GM10266 (cell line): ENCODE results near the gene STING1.

ENCODE experiments used
- DNase-seq: peaks from one replicate; pipeline ENCODE4 v3.0.0; 2012; ENCODE audit errors: extremely low spot score
- TF ChIP-seq, protein P1 (sequence below): IDR thresholded peaks from 2 replicates; pipeline ENCODE4 v1.5.1; 2012; ENCODE audit warnings: mild to moderate bottlenecking, low read depth; ENCODE audit not compliant: control insufficient read depth, insufficient read depth; ENCODE audit errors: missing control alignments

The STING1 gene

DNA sequence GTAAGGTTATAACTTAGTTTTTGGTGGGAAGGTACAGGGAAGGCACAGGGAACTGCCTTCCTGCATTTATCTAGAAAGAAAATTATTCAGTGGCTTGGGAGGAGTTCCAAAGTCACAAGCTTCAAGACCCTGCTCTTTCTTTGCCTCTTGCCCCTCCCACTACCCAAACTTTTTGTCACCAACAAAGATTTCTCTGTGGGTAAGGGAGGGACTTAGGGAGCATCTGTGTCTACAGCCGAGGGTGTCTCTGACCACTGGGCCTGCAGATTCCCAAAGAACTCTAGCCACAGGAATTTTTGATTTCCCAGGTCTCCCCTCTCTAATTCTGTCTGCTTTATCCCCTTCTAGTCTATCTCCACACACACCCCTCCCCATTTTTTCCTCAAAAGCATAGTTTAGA is 22.1 kb downstream of the STING1 start:
- TF ChIP-seq, protein P1, sequence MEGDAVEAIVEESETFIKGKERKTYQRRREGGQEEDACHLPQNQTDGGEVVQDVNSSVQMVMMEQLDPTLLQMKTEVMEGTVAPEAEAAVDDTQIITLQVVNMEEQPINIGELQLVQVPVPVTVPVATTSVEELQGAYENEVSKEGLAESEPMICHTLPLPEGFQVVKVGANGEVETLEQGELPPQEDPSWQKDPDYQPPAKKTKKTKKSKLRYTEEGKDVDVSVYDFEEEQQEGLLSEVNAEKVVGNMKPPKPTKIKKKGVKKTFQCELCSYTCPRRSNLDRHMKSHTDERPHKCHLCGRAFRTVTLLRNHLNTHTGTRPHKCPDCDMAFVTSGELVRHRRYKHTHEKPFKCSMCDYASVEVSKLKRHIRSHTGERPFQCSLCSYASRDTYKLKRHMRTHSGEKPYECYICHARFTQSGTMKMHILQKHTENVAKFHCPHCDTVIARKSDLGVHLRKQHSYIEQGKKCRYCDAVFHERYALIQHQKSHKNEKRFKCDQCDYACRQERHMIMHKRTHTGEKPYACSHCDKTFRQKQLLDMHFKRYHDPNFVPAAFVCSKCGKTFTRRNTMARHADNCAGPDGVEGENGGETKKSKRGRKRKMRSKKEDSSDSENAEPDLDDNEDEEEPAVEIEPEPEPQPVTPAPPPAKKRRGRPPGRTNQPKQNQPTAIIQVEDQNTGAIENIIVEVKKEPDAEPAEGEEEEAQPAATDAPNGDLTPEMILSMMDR, result no peak
- DNase-seq, result no peak

DNA sequence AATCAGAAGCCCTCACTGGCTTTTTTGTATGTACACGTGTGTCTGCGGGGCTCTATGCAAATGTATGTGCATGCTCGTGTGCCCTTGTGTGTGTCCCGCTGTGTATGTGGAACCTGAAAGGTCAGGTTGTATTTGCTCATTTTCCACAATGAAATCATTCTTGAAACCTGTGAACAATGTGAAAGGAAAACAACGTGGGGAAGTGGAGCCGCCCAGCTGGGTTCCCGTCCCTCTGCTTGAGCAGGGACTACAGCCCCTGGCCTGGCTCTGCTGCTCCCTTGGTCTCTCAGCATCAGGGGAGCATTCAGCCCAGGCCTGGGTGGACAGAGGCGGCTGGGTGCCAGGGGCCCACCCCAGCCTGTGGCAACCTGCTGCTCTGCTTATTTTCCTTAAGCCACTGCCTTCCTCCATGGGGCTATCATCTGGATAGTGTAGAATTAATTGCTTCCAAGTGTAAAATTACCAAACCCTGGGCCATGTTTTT is 23.1 kb downstream of the STING1 start:
- TF ChIP-seq, protein P1, result no peak
- peak; percentile 46 for DNase-seq

DNA sequence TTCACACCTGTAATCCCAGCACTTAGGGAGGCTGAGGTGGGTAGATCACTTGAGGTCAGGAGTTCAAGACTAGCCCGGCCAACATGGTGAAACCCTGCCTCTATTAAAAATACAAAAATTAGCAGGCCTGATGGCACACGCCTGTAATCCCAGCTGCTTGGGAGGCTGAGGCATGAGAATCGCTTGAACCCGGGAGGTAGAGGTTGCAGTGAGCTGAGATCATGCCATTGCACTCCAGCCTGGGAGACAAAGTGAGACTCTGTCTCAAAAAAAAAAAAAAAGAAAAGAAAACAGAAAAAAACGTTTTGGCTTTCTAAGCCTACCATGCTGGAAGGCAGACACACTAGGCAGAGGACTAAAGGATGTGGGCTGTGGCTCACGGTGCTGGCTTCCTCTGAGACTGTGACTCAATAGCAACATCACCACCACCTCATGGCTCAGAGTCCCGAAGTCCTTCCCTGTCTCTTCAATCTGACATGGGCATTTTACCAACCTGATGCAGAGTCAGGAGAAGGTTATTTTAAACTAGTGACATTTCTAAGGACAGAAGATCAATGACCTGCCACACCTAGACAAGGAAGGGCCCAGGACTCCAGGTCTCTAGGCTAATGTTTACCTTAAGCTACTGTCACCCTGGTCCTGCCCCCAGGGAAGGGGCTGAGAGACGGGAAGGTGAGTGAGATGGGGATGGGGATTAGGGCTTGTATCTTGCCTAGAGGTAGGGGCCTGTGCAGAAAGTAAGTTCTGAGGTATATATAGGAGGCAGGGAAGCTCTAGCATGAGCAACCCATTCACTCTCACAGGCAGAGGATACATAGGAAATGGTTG is 23.8 kb downstream of the STING1 start:
- TF ChIP-seq, protein P1, result no peak

DNA sequence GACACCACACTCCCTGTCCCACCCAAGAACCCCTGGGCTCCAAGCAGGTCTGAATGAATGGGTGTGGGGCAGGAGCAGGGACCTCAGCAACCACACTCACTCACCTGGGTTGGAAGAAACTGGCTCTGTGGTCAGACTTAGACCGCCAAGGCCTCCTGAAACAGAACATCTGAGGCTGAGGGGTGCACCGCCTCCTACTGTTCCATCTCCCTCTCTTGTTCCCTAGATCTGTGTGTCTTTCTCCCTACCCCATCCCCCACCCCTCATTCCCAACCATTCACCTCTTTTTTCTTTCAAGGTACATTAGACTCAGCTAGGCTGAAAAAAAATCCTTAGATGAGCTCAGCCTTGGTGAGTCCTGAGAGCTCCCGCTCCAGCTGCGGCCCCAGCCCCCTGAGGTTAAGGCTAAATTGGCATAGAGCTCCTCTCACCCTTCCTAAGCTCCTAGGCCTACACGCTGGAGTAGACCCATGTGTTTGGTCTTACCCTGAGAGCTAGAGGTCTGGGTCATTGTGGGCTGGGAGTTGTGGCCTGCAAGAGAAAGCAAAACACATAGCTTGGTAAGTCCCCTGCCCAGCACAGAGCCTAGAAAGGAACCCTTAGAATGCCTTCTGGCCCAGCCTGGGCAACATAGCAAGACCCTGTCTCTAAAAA is 24.8 kb downstream of the STING1 start:
- DNase-seq, result no peak
- TF ChIP-seq, protein P1, result peak; percentile 4

More for the DNA sequence above, 23.8 kb downstream of the STING1 start:
- peak; percentile 64 for DNase-seq

DNA sequence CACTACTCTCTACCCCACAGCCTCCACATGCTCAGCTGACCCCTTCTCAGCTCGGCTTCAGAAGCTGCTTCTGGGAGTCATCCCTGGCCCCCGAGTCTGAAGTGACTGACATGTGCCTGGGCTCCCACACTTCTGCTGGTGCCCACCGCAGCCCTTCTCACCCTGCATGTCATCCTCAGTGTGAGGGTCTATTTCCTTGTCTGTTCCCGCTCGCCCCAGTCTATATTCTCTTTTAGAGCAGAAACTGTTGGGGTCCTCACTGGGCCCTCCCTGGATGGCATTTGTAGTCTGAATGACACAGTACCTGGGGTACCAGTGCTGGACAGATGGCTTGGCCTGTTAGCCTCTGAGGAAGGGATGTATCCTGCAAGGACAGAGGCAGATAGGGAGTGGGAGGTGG is 25.3 kb downstream of the STING1 start:
- DNase-seq, result no peak

DNA sequence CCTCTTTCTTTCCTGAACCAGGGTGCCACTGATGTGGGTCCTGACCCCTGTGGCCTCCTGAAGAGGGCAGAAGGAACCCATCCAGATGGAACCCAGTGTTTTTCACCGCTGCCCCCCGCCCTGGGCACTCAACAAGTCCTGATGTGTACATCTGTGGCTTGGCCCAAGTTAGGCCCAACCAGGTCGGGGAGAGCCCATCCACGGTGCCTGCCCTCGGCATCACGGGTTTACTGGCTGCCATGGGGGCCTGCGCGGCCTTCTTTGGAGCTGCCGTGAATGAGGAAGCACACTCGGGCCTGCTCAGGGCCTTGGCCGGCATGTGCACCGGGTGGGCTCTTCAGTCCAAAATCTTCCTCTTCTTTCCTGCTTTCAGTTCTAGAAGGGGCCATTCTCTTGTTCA is 25.8 kb downstream of the STING1 start:
- DNase-seq, result no peak
- TF ChIP-seq, protein P1, result no peak

More for the DNA sequence above, 25.3 kb downstream of the STING1 start:
- TF ChIP-seq, protein P1, result no peak
